OCI-M2 (cell line): ENCODE data around the gene PPL.
"Not testable (repeated sequence)": the region's sequence is repeated elsewhere in the genome, so short reads cannot be mapped to it uniquely, and the experiment has no call there.

Source experiments
- DNase-seq: peaks from one replicate; lab custom pipeline; 2025; ENCODE audit not compliant: unreplicated experiment; lab: John Stamatoyannopoulos, UW

The PPL gene

DNA sequence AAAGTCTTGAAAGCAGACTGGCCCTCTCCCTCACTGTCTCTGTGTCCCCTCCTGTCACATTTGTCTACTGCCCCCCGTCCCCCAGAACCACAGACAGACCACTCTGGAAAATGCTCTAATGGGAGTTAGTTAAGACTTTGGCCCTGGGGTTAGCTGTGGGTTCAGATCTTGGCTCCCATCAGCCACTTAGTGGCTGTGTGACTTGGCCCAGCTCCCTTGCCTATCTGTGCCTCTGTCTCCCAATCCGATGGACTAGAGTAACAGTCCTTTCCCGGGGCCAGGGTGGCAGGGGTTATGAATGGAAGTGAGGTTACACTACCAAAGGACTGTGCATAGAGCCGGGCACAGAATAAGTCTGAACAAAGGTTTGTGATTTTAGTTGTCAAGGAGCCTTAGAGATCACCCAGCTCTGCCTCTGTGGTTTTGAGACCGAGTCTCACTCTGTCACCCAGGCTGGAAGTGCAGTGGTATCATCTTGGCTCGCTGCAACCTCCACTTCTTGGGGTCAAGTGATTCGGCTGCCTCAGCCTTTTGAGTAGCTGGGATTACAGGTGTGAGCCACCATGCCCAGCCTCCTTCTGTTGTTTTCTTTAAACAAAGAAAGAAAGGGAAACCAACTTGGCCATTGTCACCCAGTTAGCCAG, 23.7 kb downstream of the PPL start:
- DNase-seq: no peak

- no peak for DNase-seq
Observed at GRCh38 chr16:4911970-4912386, 25.0 kb downstream of the PPL start.

DNA sequence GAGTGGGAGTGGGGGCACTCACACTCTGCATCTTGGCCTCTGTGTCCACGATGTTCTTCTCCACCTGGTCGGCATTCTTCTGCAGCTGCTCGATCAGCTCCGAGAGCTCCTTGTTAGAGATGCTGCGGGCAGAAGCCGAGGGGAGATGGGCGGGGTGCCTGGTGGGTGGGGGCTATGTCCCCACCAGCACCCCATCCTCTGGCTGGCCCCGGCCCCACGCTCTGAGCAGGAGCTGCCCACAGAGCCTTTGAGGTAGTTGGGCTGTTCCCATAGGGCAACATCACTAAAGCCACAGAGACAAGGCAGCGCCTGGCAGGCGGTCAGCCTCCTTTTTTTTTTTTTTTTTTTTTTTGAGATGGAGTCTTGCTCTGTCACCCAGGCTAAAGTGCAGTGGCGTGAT, 26.1 kb downstream of the PPL start:
- DNase-seq: no peak

DNA sequence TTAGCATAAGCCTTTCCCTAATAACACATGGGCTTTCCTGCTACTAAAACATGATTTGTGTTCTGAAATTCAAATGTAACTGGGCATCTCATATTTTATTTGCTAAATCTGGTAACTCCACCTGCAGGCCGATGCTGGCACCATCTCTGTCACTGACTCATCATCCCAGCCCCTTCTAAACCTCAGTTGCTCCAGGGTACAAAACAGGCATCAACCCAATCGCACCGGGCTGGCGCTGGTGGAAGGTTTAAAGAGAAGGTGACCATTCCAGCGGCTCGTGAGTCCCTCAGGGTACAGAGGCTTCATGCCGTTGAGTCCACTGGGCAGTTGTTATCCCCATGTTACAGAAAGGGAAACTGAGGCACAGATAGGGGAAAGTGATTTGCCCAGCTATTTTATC, 27.1 kb downstream of the PPL start:
- no peak for DNase-seq

DNA sequence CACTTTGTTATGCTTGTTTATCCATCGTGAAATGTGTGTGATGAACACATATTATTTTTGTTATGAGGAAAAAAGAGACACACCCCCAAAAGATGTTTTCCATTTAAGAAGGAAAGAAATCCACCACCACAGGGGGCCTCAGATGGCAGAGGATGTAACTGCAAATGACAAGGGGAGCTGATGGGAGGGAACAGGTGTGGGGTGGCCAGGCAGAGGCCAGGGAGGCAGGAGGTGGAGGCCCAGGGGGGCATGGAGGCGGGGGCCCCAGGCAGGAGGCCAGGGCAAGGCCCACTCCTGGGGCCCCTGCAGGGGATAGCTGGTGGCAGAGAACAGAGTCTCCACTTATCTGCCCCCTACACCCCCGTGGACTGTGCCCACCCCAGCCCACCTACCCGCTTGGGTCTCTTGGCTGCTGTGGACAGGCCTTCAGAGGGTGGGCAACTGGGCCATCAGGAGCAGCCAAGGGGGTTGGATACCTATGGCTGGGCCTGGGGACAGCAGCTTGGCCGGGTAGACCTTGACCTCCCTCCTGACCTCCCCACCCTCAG, 28.0 kb downstream of the PPL start:
- no peak for DNase-seq

DNA sequence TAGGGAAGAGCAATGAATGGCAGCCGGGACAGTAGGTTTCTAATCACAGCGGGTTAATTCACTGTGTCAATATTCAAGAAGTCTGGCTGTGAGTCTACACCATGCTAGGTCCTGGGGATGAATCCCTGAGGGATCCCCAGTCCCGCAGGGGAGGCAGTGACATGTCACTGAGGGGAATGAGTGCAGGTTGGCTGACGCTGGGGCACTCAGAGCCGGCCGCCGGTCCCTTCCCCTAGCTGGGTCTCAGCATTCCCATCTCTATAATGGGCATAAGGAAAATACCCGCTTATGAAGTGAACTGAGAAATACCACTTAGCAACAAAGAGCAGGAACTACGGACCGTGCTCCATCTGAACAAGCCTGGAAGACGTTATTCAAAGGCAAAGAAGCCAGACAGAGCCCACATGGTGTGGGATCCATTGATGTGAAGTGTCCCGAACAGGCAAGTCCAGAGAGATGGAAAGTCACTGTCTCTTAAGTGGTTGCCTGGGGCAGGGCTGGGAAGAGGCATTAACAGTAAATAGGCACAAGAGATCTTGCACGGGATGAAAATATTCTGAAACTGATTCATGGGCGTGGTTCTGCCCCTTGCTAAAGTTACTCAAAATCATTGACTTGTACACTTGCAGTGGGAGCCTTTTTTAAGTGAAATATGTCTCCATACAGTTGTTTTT, 31.9 kb downstream of the PPL start:
- no peak for DNase-seq

DNA sequence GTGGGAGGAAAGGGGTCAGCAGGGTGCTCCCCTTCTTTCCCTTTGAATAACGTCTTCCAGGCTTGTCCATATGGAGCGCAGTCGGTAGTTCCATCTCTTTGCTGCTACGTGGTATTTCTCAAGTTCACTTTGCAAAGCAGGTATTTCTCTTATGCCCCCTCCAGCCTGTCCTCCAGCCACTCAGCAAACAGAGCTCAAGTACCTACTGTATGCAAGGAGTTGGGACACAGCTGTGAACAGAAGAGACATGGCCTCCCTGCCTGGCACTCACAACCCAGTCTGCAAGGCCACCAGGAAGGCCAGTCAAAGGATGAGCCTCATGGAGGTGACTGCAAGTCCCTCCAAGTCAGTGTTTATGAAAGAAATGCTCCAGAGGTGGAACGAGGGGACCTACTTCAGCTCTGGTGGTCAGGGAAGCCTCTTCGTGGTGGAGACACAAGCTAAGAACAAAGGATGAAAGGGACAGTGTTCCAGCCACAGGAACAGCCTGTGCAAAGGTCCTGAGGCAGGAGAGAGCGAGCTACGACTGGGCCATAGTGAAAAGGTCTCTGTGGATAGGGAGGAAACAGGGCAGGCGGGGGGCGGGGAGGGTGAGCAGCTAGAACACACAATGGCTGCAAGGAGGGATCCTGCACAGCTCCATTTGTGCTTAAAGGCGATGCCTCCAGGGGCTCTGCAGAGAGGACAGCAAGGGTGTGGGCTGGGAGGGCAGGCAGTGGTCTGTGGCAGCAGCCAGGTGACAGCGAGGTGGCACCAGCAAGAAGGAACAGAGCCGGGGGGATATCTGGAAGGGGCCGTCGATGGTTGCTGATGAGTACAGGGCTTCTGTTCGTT, 32.6 kb downstream of the PPL start:
- DNase-seq: no peak

DNA sequence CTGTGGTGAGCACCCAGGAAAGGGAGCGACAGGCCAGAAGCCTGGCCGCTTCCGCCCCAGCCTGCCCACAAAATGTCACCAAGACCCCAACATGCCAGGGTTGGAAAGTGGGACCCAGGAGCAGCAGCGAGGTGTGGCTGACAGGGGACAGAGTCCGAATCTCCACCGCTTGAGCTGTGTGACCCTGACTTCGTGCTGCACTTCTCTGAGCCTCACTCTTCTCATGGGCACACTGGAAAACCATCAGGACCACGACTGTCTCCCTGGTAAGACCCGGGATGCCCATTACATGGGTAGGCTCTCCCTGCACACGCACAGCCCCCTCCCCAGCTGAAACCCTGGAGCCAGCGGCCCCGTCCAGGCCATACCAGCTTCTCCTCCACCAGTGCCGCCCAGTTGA, 34.9 kb downstream of the PPL start:
- no peak for DNase-seq

DNA sequence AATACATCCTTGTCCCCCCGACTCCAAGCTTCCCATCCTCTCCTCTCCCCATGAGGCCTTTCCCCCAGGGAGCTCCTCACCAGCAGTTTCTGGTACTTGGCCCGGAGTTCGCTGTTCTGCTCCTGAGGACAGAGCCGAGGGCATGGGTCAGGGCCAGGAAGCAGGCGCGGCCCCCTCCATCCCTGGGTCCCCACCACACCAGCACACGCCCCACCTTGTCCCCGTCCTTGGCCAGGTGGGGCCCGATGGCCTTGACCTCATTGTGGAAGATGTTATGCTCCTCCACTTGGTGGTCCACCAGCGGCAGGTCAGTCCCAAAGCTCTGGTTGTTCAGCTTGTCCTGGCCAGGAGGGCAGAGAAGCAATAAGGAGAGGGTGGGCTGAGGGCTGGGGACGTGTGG, 36.2 kb downstream of the PPL start:
- no peak for DNase-seq

- DNase-seq: no peak
Observed at GRCh38 chr16:4900036-4900435, 36.9 kb downstream of the PPL start.

- DNase-seq: no peak
Observed at GRCh38 chr16:4899474-4899846, 37.5 kb downstream of the PPL start.

- DNase-seq: no peak
Observed at GRCh38 chr16:4898811-4899473, 38.0 kb downstream of the PPL start.

DNA sequence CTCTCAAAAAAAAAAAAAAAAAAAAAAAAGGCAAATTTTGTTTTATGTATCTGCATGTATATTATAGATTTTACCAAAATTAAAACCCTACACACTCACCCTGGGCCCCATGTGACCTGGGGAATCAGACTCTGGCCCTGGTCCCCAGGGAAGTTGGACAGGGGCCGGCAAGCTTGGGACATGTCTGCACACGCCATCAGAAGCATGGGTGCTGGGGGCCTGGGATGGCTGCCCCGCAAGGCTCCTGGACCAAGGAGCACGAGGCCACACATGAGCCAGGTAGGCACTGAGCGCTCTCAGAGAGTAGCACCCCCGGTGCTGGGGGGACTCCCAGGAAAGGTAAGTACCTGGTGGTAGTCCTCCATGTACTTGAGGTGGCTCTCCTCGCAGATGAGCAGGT, 39.6 kb downstream of the PPL start:
- DNase-seq: no peak

- not testable (repeated sequence) for DNase-seq
Observed at GRCh38 chr16:4896761-4897160, 40.2 kb downstream of the PPL start.

- no peak for DNase-seq
Observed at GRCh38 chr16:4895366-4895765, 41.6 kb downstream of the PPL start.

DNA sequence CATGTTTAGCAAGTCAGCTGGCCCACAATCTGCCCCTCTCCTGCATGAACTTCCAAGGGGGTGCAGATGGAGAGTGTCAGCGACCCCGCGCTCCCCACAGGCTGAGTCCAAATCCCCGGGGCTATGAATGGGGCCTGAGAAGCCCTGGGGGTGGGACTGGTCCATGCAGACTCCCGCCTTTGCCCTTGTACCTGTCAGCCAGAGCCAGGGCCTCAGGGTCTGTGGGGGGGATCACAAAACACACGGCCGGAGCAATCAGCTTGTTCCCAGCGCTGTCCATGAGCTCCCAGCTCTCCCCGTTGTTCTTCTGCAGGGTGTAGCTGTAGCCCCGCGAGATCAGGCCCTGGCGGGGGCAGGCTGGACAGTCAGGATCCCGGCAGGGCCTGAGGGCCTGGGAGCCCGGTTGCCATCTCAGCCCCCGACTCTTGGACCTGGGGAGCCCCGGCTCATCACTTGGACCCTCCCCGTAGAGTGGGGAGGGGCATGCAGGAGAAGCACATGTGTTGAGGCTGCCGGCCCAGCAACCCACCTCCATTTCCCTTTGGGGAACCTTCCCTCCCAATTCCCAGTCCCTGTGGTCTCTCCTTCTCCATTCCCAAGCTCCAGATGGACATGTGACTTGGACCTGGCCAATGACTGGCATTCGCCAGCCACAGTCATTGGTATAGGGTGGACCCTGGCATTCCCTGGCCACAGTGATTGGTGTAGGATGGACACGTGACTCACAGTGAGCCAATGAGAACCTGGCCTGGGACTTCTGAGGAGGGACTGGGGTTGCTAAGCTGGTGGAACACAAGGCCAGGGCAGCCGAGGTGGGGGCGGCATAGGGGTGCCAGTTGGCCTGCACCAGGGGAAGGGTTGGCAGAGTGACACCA, 42.4 kb downstream of the PPL start:
- DNase-seq: no peak

DNA sequence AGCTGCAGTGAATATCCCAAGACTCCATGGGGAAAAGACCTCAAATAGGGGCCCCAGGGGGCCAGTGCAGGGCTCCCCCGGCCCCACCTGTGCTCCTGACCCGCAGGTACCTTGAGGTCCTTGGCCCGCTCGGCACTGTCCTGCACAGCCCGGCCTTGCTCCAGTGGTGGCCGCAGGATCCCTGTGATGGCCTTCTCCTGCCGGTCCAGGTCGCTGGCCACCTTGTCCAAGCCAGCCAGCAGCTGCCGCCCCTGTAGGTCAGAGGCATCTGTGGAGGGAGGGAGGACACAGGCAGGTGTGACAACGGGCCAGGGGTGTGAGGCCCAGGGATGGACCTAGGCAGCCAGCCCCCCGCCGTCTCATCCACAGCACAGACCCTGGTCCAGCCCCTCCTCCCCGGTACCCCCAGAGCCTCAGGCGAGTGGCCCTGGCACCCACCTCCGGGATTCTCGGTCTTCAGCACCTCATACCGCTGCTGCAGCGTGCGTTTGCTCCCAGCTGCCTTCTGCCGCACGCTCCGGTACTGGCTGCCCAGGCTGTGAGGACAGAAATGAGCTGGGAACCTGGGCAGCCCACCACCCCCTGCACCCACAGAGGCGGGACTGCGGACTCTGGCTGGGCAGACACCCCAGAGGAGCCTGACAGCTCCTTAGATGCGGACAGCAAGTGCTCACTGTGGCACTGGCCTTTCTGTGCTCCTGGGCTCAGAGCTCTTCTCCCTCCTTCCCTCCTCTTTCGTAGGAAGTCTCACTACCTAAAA, 43.7 kb downstream of the PPL start:
- no peak for DNase-seq

DNA sequence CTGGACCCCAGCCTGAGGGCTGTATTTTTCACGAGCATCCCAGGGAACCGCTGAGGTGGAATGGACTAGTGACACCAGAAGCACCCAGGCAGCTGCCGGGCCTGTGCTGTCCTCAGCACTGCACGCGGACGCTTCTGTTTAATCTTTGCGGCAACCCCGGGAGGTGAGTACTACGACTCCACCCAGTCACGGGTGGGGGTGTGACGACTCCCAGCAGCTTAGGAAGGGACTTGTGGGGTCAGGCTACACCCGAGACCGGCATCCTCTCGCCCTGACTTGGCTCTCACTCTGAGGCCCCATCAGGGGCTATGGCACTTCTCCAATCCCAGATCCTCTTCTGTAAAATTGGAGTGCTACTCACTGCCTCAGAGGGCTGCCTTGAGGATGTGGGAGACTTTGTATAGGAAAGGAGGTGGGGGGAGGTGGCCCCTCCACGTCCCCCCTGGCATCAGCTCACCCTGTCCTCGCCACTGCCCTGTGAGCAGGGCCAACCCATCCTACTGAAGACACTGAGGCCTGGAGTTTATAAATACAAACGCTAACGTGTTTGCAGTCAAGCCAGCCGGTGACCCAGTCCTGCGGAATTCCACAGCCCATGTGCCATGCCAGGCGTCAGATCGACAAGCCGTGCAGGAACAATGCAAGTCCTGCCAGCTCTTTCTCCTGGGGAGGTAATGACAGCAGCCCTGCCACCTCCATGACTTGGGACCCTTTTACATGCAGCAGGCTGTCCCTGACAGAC, 44.4 kb downstream of the PPL start:
- DNase-seq: no peak

- DNase-seq: no peak
Observed at GRCh38 chr16:4891886-4892216, 45.1 kb downstream of the PPL start.
